Parathyroid adenoma (tissue), 2 donors: ENCODE data around the gene CHD9.

ENCODE experiments used
- H2AFZ ChIP-seq: fragments of 300-600 bp; sonication (generic); one replicate; pipeline ENCODE4 v1.7.0; 2017; ENCODE audit warnings: antibody characterized with exemption, mild to moderate bottlenecking
- H3K27ac ChIP-seq: fragments of 300-600 bp; sonication (generic); one replicate; pipeline ENCODE4 v1.7.0; 2017
- H3K27me3 ChIP-seq: fragments of 300-600 bp; sonication (generic); one replicate; pipeline ENCODE4 v1.7.0; 2017; ENCODE audit warnings: low read length; ENCODE audit not compliant: control insufficient read depth, insufficient read depth
- H3K36me3 ChIP-seq: fragments of 300-600 bp; sonication (generic); one replicate; pipeline ENCODE4 v1.7.0; 2017; ENCODE audit warnings: low read length; ENCODE audit not compliant: control insufficient read depth, insufficient read depth
- H3K4me1 ChIP-seq: fragments of 300-600 bp; sonication (generic); one replicate; pipeline ENCODE4 v1.7.0; 2017; ENCODE audit warnings: control low read depth
- H3K4me2 ChIP-seq: fragments of 300-600 bp; sonication (generic); one replicate; pipeline ENCODE4 v1.7.0; 2017; ENCODE audit warnings: low read length
- H3K4me3 ChIP-seq: fragments of 300-600 bp; sonication (generic); one replicate; pipeline ENCODE4 v1.7.0; 2017; ENCODE audit warnings: low read depth, low read length
- H3K79me2 ChIP-seq: fragments of 300-600 bp; sonication (generic); one replicate; pipeline ENCODE4 v1.7.0; 2017; ENCODE audit warnings: control low read depth
- H3K9ac ChIP-seq: fragments of 300-600 bp; sonication (generic); one replicate; pipeline ENCODE4 v1.7.0; 2017; ENCODE audit warnings: mild to moderate bottlenecking
- H3K9me3 ChIP-seq: fragments of 300-600 bp; sonication (generic); one replicate; pipeline ENCODE4 v1.7.0; 2017; ENCODE audit warnings: low read length; ENCODE audit not compliant: control insufficient read depth
- CTCF ChIP-seq: fragments of 300-600 bp; sonication (generic); IDR thresholded peaks from one replicate; pipeline ENCODE4 v1.7.0; 2017; ENCODE audit warnings: antibody characterized with exemption, mild to moderate bottlenecking
- donor health status: primary hyperparathyroidism.

CHD9 gene

DNA sequence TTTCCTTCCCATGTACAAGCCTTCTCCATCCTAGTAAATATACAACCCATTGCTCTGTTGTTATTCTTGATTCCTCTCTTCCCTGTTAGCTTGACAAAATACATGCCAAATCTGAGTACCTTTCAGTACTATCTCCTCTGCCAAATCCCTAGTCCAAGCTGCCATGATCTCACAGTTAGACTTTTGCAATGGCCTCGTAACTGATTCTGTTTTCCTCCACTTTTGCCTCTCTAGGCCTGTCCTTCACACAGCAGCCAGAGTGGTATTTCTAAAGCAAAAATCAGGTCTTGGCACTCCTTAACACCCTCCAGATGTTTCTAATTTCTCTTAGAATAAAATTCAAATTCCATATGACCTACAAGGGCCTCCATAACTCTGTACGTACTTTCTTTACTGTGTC is 226.5 kb downstream of the CHD9 start:
- TF ChIP-seq CTCF, result no peak
- Histone ChIP-seq H3K79me2 (no peaks in the 10 kb centered on the region), H3K27ac (no peak overlapping the region), H3K4me2 (no peak overlapping the region), H3K4me3 (no peak overlapping the region), H3K27me3 (no peaks in the 10 kb centered on the region), H3K36me3 (no peaks in the 10 kb centered on the region), H3K9me3 (no peaks in the 10 kb centered on the region), H2AFZ (no peak overlapping the region), H3K9ac (no peak overlapping the region), H3K4me1 (peaks cover 4% of the 10 kb centered on the region)

DNA sequence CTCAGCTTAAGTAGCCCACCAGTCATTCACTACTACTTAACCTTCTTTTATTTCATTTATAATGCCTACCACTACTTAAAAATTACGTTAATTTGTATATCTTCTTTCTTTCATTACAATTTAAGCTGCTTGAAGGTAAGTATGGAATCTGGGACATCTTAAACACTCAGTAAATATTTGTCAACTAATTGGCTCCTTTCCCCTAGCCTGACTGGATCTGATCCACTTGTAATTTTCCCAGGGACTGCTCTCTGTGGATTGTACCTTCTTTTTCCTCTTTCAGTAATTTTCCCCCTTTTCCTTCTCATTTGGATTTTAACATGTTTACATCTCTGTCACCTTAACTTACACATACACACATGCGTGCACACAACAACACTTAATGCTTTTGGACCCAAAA is 227.1 kb downstream of the CHD9 start:
- H3K4me1 ChIP-seq, result peaks cover 4% of the 10 kb centered on the region
- no peak overlapping the region for H2AFZ ChIP-seq
- H3K27ac ChIP-seq, result no peak overlapping the region
- H3K4me2 ChIP-seq, result no peak overlapping the region
- no peaks in the 10 kb centered on the region for H3K36me3 ChIP-seq
- no peaks in the 10 kb centered on the region for H3K79me2 ChIP-seq
- no peaks in the 10 kb centered on the region for H3K9me3 ChIP-seq
- H3K9ac ChIP-seq, result no peak overlapping the region
- no peaks in the 10 kb centered on the region for H3K27me3 ChIP-seq
- H3K4me3 ChIP-seq, result no peak overlapping the region
- no peak for TF ChIP-seq CTCF

DNA sequence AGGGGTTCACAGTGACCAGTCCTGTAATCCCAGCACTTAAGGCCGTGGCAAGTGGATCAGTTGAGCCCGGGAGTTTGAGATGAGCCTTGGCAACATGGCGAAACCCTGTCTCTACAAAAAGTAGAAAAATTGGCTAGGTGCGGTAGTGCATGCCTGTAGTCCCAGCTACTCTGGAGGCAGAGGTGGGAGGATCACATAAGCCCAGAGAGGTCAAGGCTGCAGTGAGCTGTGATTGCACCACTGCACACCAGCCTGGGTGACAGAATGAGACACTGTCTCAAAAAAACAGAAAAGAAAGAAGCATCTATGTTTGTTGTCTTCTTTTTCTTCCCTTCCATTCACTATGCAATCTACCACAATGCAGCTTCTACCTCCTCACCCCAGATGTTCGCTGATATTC is 227.5 kb downstream of the CHD9 start:
- Histone ChIP-seq H3K9ac (no peak overlapping the region), H3K4me1 (peaks cover 4% of the 10 kb centered on the region), H3K36me3 (no peaks in the 10 kb centered on the region), H3K4me2 (no peak overlapping the region), H3K4me3 (no peak overlapping the region), H2AFZ (no peak overlapping the region), H3K79me2 (no peaks in the 10 kb centered on the region), H3K9me3 (no peaks in the 10 kb centered on the region), H3K27me3 (no peaks in the 10 kb centered on the region), H3K27ac (no peak overlapping the region)
- TF ChIP-seq CTCF, result no peak

- no peaks in the 10 kb centered on the region for H3K36me3 ChIP-seq
- H3K4me1 ChIP-seq, result peaks cover 4% of the 10 kb centered on the region
Measured at GRCh38 chr16:53282975-53283946, 228.5 kb downstream of the CHD9 start.

More at GRCh38 chr16:53282975-53283946, 228.5 kb downstream of the CHD9 start:
- Histone ChIP-seq H3K79me2 (no peaks in the 10 kb centered on the region), H3K9ac (no peak overlapping the region), H3K4me2 (no peak overlapping the region), H3K4me3 (no peak overlapping the region), H3K9me3 (no peaks in the 10 kb centered on the region), H3K27me3 (no peaks in the 10 kb centered on the region), H3K27ac (no peak overlapping the region), H2AFZ (no peak overlapping the region)
- peak; percentile 42 for TF ChIP-seq CTCF
